ENCODE measurements around the gene OSMR.

OSMR gene

GRCh38 chr5:38932854-38933408 is 87.1 kb downstream of the OSMR start:
- DNase-seq = no peak

- no peak for DNase-seq
Measured at GRCh38 chr5:38935437-38935836, 89.6 kb downstream of the OSMR start.

- no peak for DNase-seq
Measured at GRCh38 chr5:38936269-38936668, 90.5 kb downstream of the OSMR start.

- peak; percentile 27 for DNase-seq
Measured at GRCh38 chr5:38938424-38938823, 92.6 kb downstream of the OSMR start.

- DNase-seq = no peak
Measured at GRCh38 chr5:38938973-38939372, 93.2 kb downstream of the OSMR start.

- DNase-seq = no peak
Measured at GRCh38 chr5:38940230-38940858, 94.5 kb downstream of the OSMR start.

GRCh38 chr5:38941912-38942311 is 96.1 kb downstream of the OSMR start:
- no peak for DNase-seq

- DNase-seq = no peak
Measured at GRCh38 chr5:38944282-38944681, 98.5 kb downstream of the OSMR start.

GRCh38 chr5:38948501-38948900 is 102.7 kb downstream of the OSMR start:
- peak; percentile 16 for DNase-seq

- DNase-seq = no peak
Measured at GRCh38 chr5:38953426-38954012, 107.7 kb downstream of the OSMR start.

GRCh38 chr5:38961691-38962090 is 115.9 kb downstream of the OSMR start:
- no peak for DNase-seq

- DNase-seq = no peak
Measured at GRCh38 chr5:38968665-38969064, 122.9 kb downstream of the OSMR start.

GRCh38 chr5:38978036-38978435 is 132.2 kb downstream of the OSMR start:
- no peak for DNase-seq

GRCh38 chr5:38979535-38979934 is 133.7 kb downstream of the OSMR start:
- no peak for DNase-seq
